HepG2 (cell line): ENCODE measurements around the gene SSNA1. TPM values are rescaled to one million over a fixed set of nuclear protein-coding genes. Genes with fewer than 3 reads are reported as not detected.
A peak's percentile ranks its signal among the peaks of the same experiment; 100 is the strongest.

Source experiments
- ATRX ChIP-seq: sonication (generic); formaldehyde crosslinking; IDR thresholded peaks from 2 replicates; pipeline ENCODE4 v1.4.0; 2020; ENCODE audit warnings: missing genetic modification reagents, borderline replicate concordance
- IKZF4 ChIP-seq: sonication (generic); formaldehyde crosslinking; IDR thresholded peaks from 2 replicates; pipeline ENCODE4 v1.5.1; 2020; ENCODE audit warnings: borderline replicate concordance, mild to moderate bottlenecking, low read depth, missing genetic modification reagents; ENCODE audit errors: not compliant biosample characterization
- NFE2L1 ChIP-seq: sonication (generic); formaldehyde crosslinking; IDR thresholded peaks from 2 replicates; pipeline ENCODE4 v1.4.0; 2020; ENCODE audit warnings: missing genetic modification reagents, mild to moderate bottlenecking, borderline replicate concordance
- SNRNP70 ChIP-seq: fragments of 200-400 bp; formaldehyde crosslinking; IDR thresholded peaks from 2 replicates; pipeline ENCODE4 v1.6.1; 2017; ENCODE audit warnings: mild to moderate bottlenecking, low read depth, low read length, moderate library complexity
- ZFP90 ChIP-seq: sonication (generic); formaldehyde crosslinking; IDR thresholded peaks from 2 replicates; pipeline ENCODE4 v1.8.0; 2022; ENCODE audit warnings: missing genetic modification reagents, mild to moderate bottlenecking, inconsistent platforms, borderline replicate concordance
- ZKSCAN8 ChIP-seq: IDR thresholded peaks from 2 replicates; pipeline ENCODE4 v1.6.1; 2016; ENCODE audit warnings: borderline replicate concordance, missing genetic modification reagents, missing compliant biosample characterization
- ZNF737 ChIP-seq: sonication (generic); formaldehyde crosslinking; IDR thresholded peaks from 2 replicates; pipeline ENCODE4 v1.5.0; 2020; ENCODE audit warnings: missing genetic modification reagents, mild to moderate bottlenecking, borderline replicate concordance
- ZNF761 ChIP-seq: sonication (generic); formaldehyde crosslinking; conservative IDR thresholded peaks from 2 replicates; pipeline ENCODE4 v1.4.0; 2020; ENCODE audit warnings: mild to moderate bottlenecking, missing genetic modification reagents
- ZNF773 ChIP-seq: sonication (generic); formaldehyde crosslinking; IDR thresholded peaks from 2 replicates; pipeline ENCODE4 v1.4.0; 2020; ENCODE audit warnings: missing genetic modification reagents, borderline replicate concordance
- ZNF777 ChIP-seq: sonication (generic); formaldehyde crosslinking; IDR thresholded peaks from 2 replicates; pipeline ENCODE4 v1.4.0; 2020; ENCODE audit warnings: missing genetic modification reagents
- ZNF780A ChIP-seq: sonication (generic); formaldehyde crosslinking; IDR thresholded peaks from 2 replicates; pipeline ENCODE4 v1.8.0; 2022; ENCODE audit warnings: mild to moderate bottlenecking, missing genetic modification reagents, moderate library complexity
- ZNF83 ChIP-seq: sonication (generic); formaldehyde crosslinking; IDR thresholded peaks from 2 replicates; pipeline ENCODE4 v1.4.0; 2020; ENCODE audit warnings: missing genetic modification reagents, mild to moderate bottlenecking, borderline replicate concordance
- polyA plus RNA-seq, 8 experiments: library from polyadenylated mRNA; depleted of rRNA in 3 of 8; stranded (reverse) in 7 of 8; unstranded in 1 of 8; fragments of >200 nt; fragmentation: Illumina TruSeq in 4 of 8; extraction: Trizol in 4 of 8; gene quantifications; 2 replicates each; pipeline versions ENCODE4 v1.2.1 to v1.2.3, GENCODE V29; 2011 to 2016; ENCODE audit warnings: low read depth in 4 of 8, missing spikeins in 1 of 8, mixed read lengths in 1 of 8; ENCODE audit not compliant: insufficient read depth in 1 of 8
- total RNA-seq, 5 experiments: library from RNA; depleted of rRNA; stranded (reverse); fragments of >200 nt; fragmentation: Illumina TruSeq; extraction: Trizol; gene quantifications; 2 replicates each; pipeline ENCODE4 v1.2.3, GENCODE V29; 2016; ENCODE audit warnings: low read depth in 1 of 5
- TF ChIP-seq, protein P1 (sequence below): sonication (generic); formaldehyde crosslinking; IDR thresholded peaks from 2 replicates; pipeline ENCODE4 v1.8.0; 2022; ENCODE audit warnings: missing genetic modification reagents, mild to moderate bottlenecking, borderline replicate concordance
- TF ChIP-seq, protein P2 (sequence below): sonication (generic); formaldehyde crosslinking; IDR thresholded peaks from 2 replicates; pipeline ENCODE4 v1.8.0; 2022; ENCODE audit warnings: missing genetic modification reagents, low read depth, mild to moderate bottlenecking, borderline replicate concordance
- TF ChIP-seq, protein P3 (sequence below): sonication (generic); formaldehyde crosslinking; IDR thresholded peaks from 2 replicates; pipeline ENCODE4 v1.8.1; 2022; ENCODE audit warnings: low read depth, mild to moderate bottlenecking, missing genetic modification reagents
- TF ChIP-seq, protein P4 (sequence below): sonication (generic); formaldehyde crosslinking; IDR thresholded peaks from 2 replicates; pipeline ENCODE4 v1.4.0; 2020; ENCODE audit warnings: missing genetic modification reagents
- TF ChIP-seq, protein P5 (sequence below): sonication (generic); formaldehyde crosslinking; IDR thresholded peaks from 2 replicates; pipeline ENCODE4 v1.5.0; 2020; ENCODE audit warnings: missing genetic modification reagents
- TF ChIP-seq, protein P6 (sequence below): sonication (generic); formaldehyde crosslinking; IDR thresholded peaks from 2 replicates; pipeline ENCODE4 v1.4.0; 2020; ENCODE audit warnings: mild to moderate bottlenecking, missing genetic modification reagents, borderline replicate concordance

The SSNA1 gene
- total and polyA plus RNA-seq, 2 of the 13 experiments (the other 11 are each of a cell fraction or from before 2014, with no cell fraction given) = 35.9 to 49.4 TPM

DNA sequence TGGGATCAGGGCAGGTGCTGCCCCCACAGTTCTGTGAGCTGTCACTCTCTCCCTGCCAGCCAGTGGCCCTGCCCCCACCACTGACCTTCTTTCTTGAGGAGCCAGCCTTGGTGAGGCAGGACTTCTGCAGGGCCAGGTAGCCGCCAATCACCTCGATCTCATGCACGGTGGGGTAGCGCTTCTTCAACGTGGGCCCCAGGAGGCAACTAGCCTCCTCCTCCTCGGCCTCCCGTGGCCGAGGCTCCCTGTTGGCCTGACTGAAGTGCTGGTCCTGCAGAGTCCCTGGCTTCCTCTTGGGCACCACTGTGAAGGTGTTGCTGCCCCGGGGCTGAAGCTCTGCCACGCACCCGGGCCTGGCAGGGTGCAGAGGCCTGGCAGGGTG lies 10.4 kb downstream of the SSNA1 start (continued):
- TF ChIP-seq, protein P1, sequence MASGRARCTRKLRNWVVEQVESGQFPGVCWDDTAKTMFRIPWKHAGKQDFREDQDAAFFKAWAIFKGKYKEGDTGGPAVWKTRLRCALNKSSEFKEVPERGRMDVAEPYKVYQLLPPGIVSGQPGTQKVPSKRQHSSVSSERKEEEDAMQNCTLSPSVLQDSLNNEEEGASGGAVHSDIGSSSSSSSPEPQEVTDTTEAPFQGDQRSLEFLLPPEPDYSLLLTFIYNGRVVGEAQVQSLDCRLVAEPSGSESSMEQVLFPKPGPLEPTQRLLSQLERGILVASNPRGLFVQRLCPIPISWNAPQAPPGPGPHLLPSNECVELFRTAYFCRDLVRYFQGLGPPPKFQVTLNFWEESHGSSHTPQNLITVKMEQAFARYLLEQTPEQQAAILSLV = no peak
- TF ChIP-seq ZNF777 (CRISPR knock-in tag) (0 out of 2 replicates have a peak, but pooled peaks have one; percentile 43), IKZF4 (CRISPR knock-in tag) (peak; percentile 55), ZKSCAN8 (CRISPR knock-in tag) (no peak), ZNF761 (CRISPR knock-in tag) (no peak), NFE2L1 (CRISPR knock-in tag) (no peak), SNRNP70 (no peak), ZFP90 (CRISPR knock-in tag) (0 out of 2 replicates have a peak, but pooled peaks have one; percentile 38), ZNF83 (CRISPR knock-in tag) (no peak), ZNF780A (CRISPR knock-in tag) (no peak), ZNF773 (CRISPR knock-in tag) (no peak), ZNF737 (CRISPR knock-in tag) (no peak), ATRX (CRISPR knock-in tag) (no peak)
- TF ChIP-seq, protein P2, sequence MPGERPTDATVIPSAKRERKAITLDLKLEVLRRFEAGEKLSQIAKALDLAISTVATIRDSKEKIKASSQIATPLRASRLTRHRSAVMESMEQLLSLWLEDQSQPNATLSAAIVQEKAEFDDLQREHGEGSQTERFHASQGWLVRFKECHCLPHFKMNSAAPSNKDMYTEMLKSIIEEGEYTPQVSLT (CRISPR knock-in tag) = no peak
- TF ChIP-seq, protein P3, sequence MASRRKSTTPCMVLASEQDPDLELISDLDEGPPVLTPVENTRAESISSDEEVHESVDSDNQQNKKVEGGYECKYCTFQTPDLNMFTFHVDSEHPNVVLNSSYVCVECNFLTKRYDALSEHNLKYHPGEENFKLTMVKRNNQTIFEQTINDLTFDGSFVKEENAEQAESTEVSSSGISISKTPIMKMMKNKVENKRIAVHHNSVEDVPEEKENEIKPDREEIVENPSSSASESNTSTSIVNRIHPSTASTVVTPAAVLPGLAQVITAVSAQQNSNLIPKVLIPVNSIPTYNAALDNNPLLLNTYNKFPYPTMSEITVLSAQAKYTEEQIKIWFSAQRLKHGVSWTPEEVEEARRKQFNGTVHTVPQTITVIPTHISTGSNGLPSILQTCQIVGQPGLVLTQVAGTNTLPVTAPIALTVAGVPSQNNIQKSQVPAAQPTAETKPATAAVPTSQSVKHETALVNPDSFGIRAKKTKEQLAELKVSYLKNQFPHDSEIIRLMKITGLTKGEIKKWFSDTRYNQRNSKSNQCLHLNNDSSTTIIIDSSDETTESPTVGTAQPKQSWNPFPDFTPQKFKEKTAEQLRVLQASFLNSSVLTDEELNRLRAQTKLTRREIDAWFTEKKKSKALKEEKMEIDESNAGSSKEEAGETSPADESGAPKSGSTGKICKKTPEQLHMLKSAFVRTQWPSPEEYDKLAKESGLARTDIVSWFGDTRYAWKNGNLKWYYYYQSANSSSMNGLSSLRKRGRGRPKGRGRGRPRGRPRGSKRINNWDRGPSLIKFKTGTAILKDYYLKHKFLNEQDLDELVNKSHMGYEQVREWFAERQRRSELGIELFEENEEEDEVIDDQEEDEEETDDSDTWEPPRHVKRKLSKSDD (CRISPR knock-in tag) = no peak
- TF ChIP-seq, protein P4, sequence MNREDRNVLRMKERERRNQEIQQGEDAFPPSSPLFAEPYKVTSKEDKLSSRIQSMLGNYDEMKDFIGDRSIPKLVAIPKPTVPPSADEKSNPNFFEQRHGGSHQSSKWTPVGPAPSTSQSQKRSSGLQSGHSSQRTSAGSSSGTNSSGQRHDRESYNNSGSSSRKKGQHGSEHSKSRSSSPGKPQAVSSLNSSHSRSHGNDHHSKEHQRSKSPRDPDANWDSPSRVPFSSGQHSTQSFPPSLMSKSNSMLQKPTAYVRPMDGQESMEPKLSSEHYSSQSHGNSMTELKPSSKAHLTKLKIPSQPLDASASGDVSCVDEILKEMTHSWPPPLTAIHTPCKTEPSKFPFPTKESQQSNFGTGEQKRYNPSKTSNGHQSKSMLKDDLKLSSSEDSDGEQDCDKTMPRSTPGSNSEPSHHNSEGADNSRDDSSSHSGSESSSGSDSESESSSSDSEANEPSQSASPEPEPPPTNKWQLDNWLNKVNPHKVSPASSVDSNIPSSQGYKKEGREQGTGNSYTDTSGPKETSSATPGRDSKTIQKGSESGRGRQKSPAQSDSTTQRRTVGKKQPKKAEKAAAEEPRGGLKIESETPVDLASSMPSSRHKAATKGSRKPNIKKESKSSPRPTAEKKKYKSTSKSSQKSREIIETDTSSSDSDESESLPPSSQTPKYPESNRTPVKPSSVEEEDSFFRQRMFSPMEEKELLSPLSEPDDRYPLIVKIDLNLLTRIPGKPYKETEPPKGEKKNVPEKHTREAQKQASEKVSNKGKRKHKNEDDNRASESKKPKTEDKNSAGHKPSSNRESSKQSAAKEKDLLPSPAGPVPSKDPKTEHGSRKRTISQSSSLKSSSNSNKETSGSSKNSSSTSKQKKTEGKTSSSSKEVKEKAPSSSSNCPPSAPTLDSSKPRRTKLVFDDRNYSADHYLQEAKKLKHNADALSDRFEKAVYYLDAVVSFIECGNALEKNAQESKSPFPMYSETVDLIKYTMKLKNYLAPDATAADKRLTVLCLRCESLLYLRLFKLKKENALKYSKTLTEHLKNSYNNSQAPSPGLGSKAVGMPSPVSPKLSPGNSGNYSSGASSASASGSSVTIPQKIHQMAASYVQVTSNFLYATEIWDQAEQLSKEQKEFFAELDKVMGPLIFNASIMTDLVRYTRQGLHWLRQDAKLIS (CRISPR knock-in tag) = no peak
- TF ChIP-seq, protein P5, sequence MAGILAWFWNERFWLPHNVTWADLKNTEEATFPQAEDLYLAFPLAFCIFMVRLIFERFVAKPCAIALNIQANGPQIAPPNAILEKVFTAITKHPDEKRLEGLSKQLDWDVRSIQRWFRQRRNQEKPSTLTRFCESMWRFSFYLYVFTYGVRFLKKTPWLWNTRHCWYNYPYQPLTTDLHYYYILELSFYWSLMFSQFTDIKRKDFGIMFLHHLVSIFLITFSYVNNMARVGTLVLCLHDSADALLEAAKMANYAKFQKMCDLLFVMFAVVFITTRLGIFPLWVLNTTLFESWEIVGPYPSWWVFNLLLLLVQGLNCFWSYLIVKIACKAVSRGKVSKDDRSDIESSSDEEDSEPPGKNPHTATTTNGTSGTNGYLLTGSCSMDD (CRISPR knock-in tag) = no peak
- TF ChIP-seq, protein P6, sequence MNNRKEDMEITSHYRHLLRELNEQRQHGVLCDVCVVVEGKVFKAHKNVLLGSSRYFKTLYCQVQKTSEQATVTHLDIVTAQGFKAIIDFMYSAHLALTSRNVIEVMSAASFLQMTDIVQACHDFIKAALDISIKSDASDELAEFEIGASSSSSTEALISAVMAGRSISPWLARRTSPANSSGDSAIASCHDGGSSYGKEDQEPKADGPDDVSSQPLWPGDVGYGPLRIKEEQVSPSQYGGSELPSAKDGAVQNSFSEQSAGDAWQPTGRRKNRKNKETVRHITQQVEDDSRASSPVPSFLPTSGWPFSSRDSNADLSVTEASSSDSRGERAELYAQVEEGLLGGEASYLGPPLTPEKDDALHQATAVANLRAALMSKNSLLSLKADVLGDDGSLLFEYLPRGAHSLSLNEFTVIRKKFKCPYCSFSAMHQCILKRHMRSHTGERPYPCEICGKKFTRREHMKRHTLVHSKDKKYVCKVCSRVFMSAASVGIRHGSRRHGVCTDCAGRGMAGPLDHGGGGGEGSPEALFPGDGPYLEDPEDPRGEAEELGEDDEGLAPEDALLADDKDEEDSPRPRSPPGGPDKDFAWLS = no peak
